ENCODE results near the gene NCAN.
"Not testable (repeated sequence)": the region's sequence is repeated elsewhere in the genome, so short reads cannot be mapped to it uniquely, and the experiment has no call there.

The NCAN gene

GRCh38 chr19:19201697-19202630, 9.8 kb upstream of the NCAN start:
- no peak for DNase-seq

DNA sequence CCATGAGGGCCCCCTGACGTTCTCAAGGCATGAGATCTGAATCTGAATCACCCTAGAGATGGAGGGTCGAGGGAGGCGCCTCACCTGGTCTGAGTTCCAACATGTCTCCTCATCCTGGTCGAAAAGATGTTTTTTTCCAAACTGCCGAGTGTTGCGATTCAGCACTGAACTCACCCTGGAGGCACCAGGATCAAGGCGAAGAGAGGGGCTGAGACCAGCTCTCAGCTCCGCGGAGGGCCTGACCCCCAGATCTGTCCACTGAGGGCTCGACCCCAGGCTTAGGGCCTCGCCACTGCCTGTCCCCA, 9.1 kb upstream of the NCAN start:
- DNase-seq = no peak

DNA sequence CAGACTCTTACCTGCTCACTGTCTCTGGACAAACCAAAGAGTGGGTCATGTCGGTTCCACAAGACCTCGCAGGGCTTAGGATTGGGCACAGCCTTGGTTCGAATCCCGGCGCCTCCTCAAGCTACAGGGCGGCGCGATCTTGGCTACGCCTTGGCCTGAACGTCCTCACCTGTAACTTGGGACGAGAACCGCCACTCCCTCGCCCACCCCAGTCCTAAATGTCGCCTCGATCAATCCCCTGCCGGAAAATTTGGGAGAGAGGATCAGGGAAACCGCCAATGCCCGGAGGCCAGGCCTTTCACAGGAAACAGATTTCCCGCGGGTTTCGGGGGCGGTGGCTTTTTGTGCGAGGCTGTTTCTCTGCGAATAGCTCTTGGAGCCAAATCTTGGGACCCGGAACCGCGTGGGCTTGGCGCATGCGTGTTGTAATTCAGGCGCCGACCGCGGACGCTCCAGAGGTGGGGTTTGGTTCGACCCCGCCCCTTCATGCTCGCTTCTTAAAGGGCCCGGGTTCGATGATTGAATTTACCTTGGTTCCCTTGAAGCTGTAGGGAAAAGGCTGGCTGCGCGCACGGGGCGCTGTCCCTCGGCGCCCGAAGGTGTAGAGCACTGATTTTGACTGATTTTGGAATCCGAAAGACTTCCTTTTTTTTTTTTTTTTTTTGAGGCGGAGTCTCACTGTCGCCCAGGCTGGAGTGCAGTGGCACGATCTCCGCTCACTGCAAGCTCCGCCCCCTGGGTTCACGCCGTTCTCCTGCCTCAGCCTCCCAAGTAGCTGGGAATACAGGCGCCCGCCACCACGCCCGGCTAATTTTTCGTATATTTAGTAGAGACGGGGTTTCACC, 8.5 kb upstream of the NCAN start, which contains the start of gene NR2C2AP:
TSS of gene NR2C2AP (minus strand) at position 403 of the 845 bp plus-strand sequence. CDS start at position 49, 354 bp downstream.
- peak; percentile 91 for DNase-seq

- DNase-seq = no peak
Measured at GRCh38 chr19:19204181-19204580, 7.6 kb upstream of the NCAN start.

- DNase-seq = no peak
Measured at GRCh38 chr19:19205416-19206410, 6.0 kb upstream of the NCAN start.

GRCh38 chr19:19206938-19207337, 4.8 kb upstream of the NCAN start:
- DNase-seq = no peak

DNA sequence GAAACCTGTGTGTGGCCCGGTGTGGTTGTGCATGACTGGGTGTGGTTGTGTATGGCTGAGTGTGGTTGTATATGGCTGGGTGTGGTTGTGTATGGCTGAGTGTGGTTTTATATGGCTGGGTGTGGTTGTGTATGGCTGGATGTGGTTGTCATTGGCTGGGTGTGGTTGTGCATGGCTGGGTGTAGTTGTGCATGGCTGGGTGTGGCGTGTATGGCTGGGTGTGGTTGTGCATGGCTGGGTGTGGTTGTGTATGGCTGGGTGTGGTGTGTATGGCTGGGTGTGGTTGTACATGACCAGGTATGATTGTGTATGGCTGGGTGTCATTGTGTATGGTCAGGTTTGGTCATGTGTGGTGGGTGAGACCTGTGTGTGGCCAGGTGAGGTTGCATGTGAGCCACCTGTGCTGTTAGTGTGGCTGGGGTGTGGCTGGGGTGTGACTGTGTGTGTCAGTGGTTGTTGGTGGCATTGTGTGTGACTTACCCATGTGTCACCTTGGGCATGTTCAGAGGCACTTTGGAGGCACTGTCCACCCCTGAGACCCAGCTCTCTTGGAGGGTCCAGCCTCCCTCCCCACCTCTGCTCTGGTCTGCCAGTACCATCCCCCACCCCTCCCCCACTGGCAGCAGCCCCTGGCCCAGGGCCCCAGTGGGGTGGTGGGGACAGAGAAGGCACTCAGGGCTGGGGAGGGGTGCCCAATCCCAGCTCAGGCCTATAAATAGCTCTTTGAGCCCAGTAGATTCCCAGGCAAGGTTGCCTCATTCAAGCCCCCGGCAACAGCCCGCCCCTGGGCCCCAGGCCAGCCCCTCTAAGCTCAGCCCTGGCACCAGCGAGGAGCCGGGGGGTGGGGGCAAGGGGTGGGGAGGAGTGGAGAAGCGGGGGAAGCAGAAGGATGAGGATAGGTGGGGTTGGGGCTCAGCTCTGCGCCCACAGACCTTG, 3.9 kb upstream of the NCAN start:
- no peak for DNase-seq

- DNase-seq = no peak
Measured at GRCh38 chr19:19209372-19209771, 2.4 kb upstream of the NCAN start.

GRCh38 chr19:19212916-19213315, 1.2 kb downstream of the NCAN start:
- no peak for DNase-seq

DNA sequence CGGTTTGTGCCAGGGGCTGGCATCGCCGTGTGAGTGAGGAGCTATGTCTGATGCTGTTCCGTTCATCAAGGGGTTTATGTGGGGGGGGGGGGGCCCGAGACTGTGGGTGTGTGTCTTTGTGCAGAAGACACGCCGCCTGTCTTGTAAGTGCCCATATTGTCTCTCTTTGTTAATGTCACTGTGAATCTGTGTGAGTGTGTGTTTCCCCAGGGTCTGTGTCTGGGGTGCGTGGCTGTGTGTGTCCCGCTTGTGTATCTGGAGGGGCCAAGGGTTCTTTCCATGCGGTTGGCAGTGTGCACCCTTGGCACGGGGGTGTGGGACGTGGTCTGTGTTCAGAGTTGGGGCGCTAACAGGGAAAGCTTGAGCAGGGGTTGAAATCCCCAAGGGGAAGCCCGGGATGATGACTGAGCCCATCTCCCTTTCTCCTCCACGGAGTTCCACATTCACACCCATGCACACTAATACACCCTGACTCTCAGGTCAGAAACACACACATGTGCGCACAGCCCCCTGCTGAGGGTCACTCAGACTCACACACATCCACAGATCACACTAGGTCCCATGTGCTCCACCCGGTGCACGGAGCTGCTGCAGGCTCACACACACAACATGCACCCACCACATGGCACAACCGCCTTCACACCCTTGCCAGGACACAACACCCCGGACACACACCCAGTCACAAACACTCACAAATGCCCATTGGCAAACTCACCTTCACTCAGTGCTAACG, 1.8 kb downstream of the NCAN start:
- DNase-seq = no peak

DNA sequence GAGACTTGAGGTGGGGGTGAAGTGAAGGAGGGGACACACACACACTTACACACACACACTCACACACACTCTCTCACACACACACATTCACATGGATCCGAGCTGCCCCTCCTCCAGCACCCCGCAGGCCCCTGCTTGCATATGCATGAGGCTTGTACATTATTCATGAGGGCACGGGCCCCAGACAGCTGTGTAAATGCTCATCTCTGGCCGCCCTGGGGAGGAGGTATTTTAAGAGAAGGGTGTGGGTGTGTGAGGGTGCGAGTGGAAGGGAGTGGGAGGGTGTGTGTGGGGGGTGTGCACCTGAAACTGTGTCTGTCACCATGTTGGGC, 2.4 kb downstream of the NCAN start:
- DNase-seq = no peak

DNA sequence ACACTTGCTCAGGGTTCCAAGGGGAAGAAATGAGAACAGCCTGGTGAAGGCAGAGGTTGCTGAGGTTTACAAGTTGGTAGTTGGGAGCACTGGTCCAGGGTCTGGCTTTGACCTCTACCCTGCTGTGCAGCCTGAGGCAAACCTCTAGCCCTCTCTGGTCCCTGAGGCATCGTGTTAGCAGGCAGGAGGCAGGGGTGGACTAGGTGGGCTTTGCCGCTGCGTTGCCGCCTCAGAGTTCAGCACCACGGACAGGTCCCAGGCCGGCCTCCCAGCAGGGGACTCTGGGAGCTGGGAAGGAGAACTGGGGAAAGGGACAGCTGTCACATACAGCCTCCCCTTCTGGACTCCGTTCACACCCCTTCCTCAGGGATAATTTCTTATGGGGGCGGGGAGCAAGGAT, 3.1 kb downstream of the NCAN start:
- peak; percentile 30 for DNase-seq

- DNase-seq = no peak
Measured at GRCh38 chr19:19215792-19216191, 4.0 kb downstream of the NCAN start.

- no peak for DNase-seq
Measured at GRCh38 chr19:19217099-19217498, 5.3 kb downstream of the NCAN start.

GRCh38 chr19:19218911-19219310, 7.2 kb downstream of the NCAN start:
- DNase-seq = no peak

GRCh38 chr19:19221000-19221399, 9.2 kb downstream of the NCAN start:
- not testable (repeated sequence) for DNase-seq

DNA sequence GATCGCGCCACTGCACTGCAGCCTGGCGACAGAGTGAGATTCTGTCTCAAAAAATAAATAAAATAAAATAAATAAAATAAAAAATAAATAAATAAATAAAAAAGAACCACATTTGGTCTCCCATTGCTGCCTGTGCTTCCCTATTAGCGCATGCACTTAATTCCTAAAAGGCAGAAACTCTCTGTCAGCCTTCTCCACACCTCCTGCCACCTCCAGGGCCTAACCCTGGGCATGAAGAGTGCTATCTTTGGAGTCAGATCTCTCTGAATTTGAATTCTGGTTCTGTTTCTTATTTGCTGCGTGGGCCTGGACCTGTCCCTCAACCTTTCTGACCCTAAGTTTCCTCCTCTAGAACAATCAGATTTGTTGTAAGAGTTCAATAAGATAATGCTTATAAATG, 11.3 kb downstream of the NCAN start:
- DNase-seq = no peak

- DNase-seq = no peak
Measured at GRCh38 chr19:19223636-19224035, 11.9 kb downstream of the NCAN start.

- no peak for DNase-seq
Measured at GRCh38 chr19:19224150-19224851, 12.5 kb downstream of the NCAN start.

DNA sequence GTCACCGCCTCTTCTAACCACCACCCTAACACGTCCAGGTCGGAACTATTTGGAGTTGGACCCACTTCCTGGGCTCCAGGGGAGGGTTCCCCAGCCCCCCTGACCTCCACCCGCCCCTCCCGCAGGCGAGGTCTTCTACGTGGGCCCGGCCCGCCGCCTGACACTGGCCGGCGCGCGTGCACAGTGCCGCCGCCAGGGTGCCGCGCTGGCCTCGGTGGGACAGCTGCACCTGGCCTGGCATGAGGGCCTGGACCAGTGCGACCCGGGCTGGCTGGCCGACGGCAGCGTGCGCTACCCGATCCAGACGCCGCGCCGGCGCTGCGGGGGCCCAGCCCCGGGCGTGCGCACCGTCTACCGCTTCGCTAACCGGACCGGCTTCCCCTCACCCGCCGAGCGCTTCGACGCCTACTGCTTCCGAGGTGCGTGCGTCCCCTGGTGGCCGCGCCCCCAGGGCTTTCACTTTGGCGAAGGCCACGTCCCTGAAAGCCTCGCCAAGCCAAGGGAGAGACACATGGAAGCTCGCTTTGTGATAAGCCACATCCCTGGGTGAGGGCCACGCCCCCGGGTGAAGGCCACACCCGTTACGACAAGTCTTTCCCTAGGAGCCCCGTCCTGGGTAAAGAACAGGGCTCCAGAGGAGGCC, 13.2 kb downstream of the NCAN start:
- peak; percentile 76 for DNase-seq

All from activated CD4-positive, alpha-beta T cell treated with anti-CD3 and anti-CD28 coated beads, Interleukin-2, amount 50 U/mL, for 1 hour (primary cell).